Spleen (tissue), 7 donors: ENCODE results near the gene AIM2.

Source experiments
- CTCF ChIP-seq, 11 experiments: fragments of 200-600 bp in 7 of 11; fragments of 450-650 bp in 4 of 11; sonication (generic) in 4 of 11; IDR thresholded peaks in 8 of 11; conservative IDR thresholded peaks in 3 of 11; 1 replicate in 7 of 11; 2 replicates in 4 of 11; pipeline versions ENCODE4 v1.4.0 to v1.8.0; 2016 to 2021; ENCODE audit warnings: antibody characterized with exemption in 11 of 11, inconsistent platforms in 4 of 11, mild to moderate bottlenecking in 1 of 11
- POLR2A ChIP-seq, 3 donors: fragments of 450-650 bp; IDR thresholded peaks; one replicate each; pipeline ENCODE4 v1.5.1; 2017; ENCODE audit warnings: antibody characterized with exemption in 3 of 3, mild to moderate bottlenecking in 1 of 3
- POLR2AphosphoS5 ChIP-seq, 3 donors: sonication (generic); formaldehyde crosslinking; IDR thresholded peaks; one replicate each; pipeline ENCODE4 v1.5.1; 2017; ENCODE audit warnings: antibody characterized with exemption in 3 of 3
- donor health status: DM: no; HTN: no; CAD: no; lungs with moderate emphysema.
- donor health status: DM: no; HTN: no; CAD: no.
- donor health status: DM: no; HTN: no; CAD: no.

- TF ChIP-seq CTCF (IDR thresholded peaks at IDR 0.05 in 8 of 11, conservative IDR thresholded peaks at IDR 0.05 in 3 of 11) (no peak), POLR2A (IDR thresholded peaks at IDR 0.05) (no peak), POLR2AphosphoS5 (IDR thresholded peaks at IDR 0.05) (no peak)
These were observed 47.0 kb upstream of the AIM2 start for GRCh38 chr1:159123587-159123986.
